GM10266 (cell line): ENCODE measurements around the gene SYNGR3.

Experiments used
- DNase-seq: peaks from one replicate; pipeline ENCODE4 v3.0.0; 2012; ENCODE audit errors: extremely low spot score
- TF ChIP-seq, protein P1 (sequence below): IDR thresholded peaks from 2 replicates; pipeline ENCODE4 v1.5.1; 2012; ENCODE audit warnings: mild to moderate bottlenecking, low read depth; ENCODE audit not compliant: control insufficient read depth, insufficient read depth; ENCODE audit errors: missing control alignments

The SYNGR3 gene

DNA sequence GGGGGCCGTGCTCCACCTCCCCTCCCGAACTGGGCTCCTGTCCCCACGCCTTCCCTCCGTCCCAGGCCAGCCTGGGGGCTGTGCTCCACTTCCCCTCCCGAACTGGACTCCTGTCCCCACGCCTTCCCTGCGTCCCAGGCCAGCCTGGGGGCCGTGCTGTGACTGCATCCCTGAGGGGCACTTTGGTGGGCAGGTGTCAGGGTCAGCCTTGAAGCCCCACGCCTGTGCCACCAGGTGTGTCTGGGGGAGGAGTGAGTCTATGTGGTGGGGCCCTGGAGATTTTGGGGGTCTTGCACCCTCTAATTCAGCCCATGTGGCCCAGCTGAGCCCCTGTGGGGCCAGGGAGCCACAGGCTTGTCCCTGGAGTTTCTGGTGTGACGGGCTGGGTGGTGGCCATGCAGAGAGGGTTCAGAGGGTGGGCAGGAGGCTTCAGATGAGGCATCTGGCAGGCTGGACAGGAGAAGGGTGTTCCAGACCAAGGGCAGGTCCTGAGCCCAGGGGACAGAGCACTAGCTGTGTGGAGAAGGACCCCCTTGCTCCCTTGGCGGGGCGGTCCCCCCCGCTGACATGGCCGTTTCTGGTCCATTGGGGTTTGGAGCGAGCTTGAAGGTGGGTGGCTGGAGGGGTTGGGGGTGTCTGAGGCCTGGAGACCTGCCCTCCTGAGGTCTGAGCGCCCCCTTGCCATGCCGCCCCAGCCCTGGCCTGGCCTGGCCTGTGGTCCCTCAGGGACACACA is 45.1 kb downstream of the SYNGR3 start:
- DNase-seq, result no peak
- TF ChIP-seq, protein P1, sequence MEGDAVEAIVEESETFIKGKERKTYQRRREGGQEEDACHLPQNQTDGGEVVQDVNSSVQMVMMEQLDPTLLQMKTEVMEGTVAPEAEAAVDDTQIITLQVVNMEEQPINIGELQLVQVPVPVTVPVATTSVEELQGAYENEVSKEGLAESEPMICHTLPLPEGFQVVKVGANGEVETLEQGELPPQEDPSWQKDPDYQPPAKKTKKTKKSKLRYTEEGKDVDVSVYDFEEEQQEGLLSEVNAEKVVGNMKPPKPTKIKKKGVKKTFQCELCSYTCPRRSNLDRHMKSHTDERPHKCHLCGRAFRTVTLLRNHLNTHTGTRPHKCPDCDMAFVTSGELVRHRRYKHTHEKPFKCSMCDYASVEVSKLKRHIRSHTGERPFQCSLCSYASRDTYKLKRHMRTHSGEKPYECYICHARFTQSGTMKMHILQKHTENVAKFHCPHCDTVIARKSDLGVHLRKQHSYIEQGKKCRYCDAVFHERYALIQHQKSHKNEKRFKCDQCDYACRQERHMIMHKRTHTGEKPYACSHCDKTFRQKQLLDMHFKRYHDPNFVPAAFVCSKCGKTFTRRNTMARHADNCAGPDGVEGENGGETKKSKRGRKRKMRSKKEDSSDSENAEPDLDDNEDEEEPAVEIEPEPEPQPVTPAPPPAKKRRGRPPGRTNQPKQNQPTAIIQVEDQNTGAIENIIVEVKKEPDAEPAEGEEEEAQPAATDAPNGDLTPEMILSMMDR, result no peak

DNA sequence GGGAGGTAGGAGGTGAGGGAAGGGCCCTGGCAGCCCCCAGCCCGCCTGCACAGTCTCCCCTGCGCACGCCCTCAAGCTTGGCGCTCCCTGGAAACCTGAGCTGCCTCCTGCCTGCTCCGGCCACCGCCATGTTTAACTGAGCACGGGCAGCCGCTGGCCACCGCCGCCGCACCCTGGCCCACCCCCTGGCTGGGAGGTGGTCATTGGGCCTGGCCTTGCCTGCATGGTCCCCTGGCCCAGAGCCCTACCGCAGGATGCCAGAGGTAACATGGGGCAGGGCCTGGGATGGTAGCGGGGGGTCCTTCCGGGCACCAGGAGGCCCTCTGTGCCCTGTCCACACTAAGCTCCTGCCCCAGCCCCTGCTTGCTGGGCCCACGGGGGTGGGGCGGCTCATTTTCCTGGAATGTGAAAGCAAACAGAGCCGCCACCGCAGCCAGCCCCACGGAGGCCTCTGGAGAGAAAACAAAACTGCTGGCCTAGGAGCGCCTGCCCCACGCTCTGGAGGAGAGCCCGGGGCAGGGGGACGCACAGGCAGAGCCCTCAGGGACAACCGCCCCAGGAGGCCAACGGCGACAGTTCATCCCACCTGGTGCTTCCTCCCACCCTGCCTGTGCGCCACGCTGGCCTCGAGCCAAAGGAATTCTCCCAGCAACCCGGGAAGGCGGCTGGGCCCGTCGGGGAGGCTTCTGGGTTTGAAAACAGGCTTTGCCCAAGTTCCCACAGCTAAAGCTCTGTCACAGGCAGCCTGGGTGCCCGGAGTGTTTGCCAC is 45.8 kb downstream of the SYNGR3 start:
- TF ChIP-seq, protein P1, result no peak

DNA sequence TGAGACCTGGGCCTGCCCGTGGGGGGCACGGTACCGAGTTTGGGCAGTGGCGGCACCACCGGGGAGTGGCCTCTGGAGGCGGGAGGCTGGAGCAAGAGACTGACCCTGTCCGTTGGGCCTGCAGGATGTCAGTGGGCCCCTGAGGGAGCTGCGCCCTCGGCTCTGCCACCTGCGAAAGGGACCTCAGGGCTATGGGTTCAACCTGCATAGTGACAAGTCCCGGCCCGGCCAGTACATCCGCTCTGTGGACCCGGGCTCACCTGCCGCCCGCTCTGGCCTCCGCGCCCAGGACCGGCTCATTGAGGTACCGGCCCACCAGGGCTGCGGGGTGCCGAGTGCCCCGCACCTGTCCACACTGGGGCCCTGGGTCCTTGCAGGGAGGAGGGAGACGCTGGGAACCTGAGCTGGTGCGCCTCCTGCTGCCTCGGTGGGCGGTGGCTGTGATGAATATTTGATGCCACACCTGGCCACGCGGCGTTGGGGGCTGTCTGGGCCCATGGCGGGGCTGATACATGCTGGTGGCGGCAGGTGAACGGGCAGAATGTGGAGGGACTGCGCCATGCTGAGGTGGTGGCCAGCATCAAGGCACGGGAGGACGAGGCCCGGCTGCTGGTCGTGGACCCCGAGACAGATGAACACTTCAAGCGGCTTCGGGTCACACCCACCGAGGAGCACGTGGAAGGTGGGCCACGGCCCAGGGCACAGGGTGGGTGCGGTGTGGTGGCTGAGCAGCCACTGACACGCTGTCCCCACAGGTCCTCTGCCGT is 46.6 kb downstream of the SYNGR3 start:
- DNase-seq, result no peak
- TF ChIP-seq, protein P1, result no peak

More for the DNA sequence above, 45.8 kb downstream of the SYNGR3 start:
- no peak for DNase-seq

DNA sequence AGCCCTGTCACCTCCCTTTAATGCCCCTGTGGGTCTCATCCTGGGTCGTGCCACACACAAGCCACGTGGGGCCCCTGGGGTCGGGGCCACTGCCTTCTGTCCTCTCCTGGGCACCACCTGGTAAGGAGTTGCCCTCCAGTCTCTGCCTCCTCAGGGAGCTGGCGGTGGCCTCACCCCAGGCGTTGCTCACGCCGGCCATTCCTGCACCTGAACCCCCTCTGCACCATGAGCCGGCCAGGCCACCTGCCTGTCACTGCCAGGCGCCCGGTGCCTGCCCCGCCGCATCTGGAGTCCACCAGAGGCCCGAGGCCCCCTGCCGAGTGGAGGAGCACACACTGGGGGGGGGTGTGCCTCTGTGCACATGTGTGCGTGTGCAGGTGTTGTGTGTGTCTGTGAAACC is 47.3 kb downstream of the SYNGR3 start:
- DNase-seq, result no peak
- TF ChIP-seq, protein P1, result no peak

DNA sequence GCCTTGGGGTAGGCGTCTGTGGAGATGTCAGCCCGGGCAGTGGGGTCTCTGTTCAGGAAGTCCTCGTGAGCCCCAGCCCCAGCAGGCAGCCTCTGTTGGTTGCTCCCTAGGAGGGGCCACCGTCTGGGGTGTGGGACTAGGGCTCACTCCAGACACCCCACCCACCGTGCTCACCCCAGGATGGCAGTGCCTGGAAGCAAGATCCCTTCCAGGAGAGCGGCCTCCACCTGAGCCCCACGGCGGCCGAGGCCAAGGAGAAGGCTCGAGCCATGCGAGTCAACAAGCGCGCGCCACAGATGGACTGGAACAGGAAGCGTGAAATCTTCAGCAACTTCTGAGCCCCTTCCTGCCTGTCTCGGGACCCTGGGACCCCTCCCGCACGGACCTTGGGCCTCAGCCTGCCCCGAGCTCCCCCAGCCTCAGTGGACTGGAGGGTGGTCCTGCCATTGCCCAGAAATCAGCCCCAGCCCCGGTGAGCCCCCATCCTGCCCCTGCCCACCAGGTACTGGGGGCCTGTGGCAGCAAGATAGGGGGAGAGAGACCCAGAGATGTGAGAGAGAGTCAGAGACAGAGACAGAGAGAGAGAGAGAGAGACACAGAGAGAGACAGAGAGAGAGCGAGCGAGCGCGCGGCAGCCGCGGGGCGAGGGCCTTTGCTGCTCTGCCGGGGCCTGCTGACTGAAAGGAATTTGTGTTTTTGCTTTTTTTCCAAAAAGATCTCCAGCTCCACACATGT is 48.0 kb downstream of the SYNGR3 start:
- TF ChIP-seq, protein P1, result no peak
- no peak for DNase-seq

DNA sequence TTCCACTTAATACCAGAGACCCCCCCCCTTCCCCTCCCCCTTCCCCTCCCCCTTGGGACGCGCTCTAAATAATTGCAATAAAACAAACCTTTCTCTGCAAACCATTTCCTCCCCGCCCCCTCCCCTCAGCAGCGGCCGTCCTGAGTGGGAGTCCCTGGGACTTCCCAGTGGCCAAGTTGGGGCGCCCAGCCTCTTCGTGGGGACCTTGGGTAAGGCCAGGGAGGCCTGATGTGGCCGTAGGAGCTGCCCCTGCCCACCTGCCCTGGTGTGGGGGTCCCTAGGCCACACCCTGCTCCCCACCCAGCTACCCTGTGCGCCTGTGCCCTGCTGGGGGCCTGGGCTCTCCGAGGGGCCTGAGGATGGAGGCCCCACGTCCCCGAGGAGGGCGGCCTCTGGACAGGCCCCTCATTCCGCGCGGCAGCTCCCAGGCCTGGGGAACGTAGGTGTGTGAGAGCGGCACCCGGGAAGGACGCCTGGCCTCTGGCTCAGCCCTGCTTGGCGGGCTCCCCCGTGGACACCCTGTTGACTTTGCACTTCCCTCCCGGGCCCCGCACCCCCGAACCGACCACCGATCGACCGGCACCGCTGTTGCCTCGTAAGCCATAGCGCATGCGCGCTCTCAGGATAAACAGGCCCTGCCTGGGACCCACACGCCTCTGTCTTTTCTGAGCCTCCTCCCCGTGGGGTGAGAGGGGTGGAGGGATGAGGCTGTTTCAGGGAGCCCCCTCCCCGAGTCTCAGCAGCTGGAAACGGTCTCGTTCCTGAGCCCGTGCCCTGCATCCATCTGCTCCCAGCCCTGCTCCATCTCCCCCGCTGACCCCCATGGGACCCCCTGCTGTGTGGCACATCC is 48.8 kb downstream of the SYNGR3 start:
- DNase-seq, result no peak
- TF ChIP-seq, protein P1, result no peak
